ENCODE measurements around the gene CREBBP. TPM values are rescaled to one million over a fixed set of nuclear protein-coding genes. Genes with fewer than 3 reads are reported as not detected.

Gene CREBBP
- polyA plus RNA-seq, 1 donor (not counting 4 experiments of a cell fraction or from before 2014, with no cell fraction given): 5.0 TPM

GRCh38 chr16:3807425-3808123 lies 72.9 kb downstream of the CREBBP start:
- Histone ChIP-seq H3K79me2 (ENCODE audit: control insufficient read depth, insufficient read depth, low read length) (peaks cover 62% of the 10 kb centered on the region), H2AFZ (ENCODE audit: control insufficient read depth, low read length) (no peak overlapping the region), H3K9ac (ENCODE audit: control insufficient read depth, extremely low read depth, insufficient read depth, low read length) (no peak overlapping the region), H3K4me2 (ENCODE audit: control insufficient read depth, extremely low read depth, insufficient read depth, low read depth, low read length) (no peak overlapping the region), H3K4me3 (ENCODE audit: control insufficient read depth in 2 of 3, extremely low read depth in 1 of 3, insufficient read depth in 2 of 3, low read depth in 1 of 3, low read length in 3 of 3) (no peak overlapping the region), H3K9me3 (ENCODE audit: control insufficient read depth, low read depth, low read length) (no peaks in the 10 kb centered on the region), H3K4me1 (ENCODE audit: control insufficient read depth, extremely low read depth, insufficient read depth, low read length) (no peaks in the 10 kb centered on the region), H4K20me1 (ENCODE audit: control insufficient read depth, extremely low read depth, insufficient read depth, low read length) (peaks cover 7% of the 10 kb centered on the region), H3K27ac (ENCODE audit: control insufficient read depth, insufficient read depth, low read length) (no peak overlapping the region), H3K27me3 (ENCODE audit: control insufficient read depth, extremely low read depth, insufficient read depth, low read length) (no peaks in the 10 kb centered on the region), H3K9me1 (ENCODE audit: control insufficient read depth, extremely low read depth, insufficient read depth, low read length) (peaks cover 3% of the 10 kb centered on the region), H3K36me3 (ENCODE audit: control insufficient read depth in 2 of 2, extremely low read depth in 1 of 2, insufficient read depth in 2 of 2, low read length in 2 of 2) (peaks cover 2 to 13% of the 10 kb centered on the region in 2 experiments)
- dilution Hi-C loops (cut with MboI; ENCODE audit: extremely low pct_ligation_motif_present, low sequenced_read_pairs): no loop called here
- TF ChIP-seq CTCF (optimal IDR thresholded peaks at IDR 0.05 in 1 of 3, IDR thresholded peaks at IDR 0.05 in 1 of 3, conservative IDR thresholded peaks at IDR 0.05 in 1 of 3; ENCODE audit: extremely low read depth in 1 of 3, insufficient read depth in 2 of 3, low read length in 3 of 3) (no peak), EZH2 (IDR thresholded peaks at IDR 0.05; ENCODE audit: low read length) (no peak)
- FAIRE-seq (no peak), DNase-seq (ENCODE audit: low read depth, low spot score) (no peak)

DNA sequence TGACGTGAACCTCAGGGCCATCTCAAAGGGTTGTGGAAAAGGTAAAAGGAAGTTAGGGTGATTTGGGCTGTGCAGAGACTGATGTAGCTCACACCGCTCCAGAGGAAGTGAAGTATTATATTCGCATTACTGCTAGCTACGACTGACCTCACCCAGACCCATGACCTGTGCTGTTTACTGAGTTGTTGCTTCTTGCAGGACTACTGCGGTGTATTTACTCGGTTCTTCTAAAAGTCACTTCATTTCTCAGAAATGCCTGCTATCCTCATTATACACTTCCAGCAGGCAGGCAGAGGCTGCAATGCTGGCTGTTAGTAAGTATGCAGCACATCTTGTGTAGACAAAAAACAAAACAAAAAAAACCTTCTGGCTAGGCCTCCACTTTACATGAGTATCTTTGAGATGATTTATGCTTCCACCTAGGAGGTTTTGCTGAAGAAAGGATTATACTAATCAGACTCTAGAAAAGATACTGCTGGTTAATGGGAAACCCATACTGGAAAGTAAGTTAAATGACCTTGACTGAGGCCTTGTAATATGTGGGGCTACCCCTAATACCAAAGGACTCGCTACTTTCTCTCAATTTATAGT lies 76.0 kb downstream of the CREBBP start:
- no peaks in the 10 kb centered on the region for H3K9me3 ChIP-seq (ENCODE audit: control insufficient read depth, low read depth, low read length)

More for the DNA sequence above, 76.0 kb downstream of the CREBBP start:
- TF ChIP-seq CTCF (optimal IDR thresholded peaks at IDR 0.05 in 1 of 3, IDR thresholded peaks at IDR 0.05 in 1 of 3, conservative IDR thresholded peaks at IDR 0.05 in 1 of 3; ENCODE audit: extremely low read depth in 1 of 3, insufficient read depth in 2 of 3, low read length in 3 of 3) (no peak), EZH2 (IDR thresholded peaks at IDR 0.05; ENCODE audit: low read length) (no peak)
- Histone ChIP-seq H2AFZ (ENCODE audit: control insufficient read depth, low read length) (no peak overlapping the region), H3K4me1 (ENCODE audit: control insufficient read depth, extremely low read depth, insufficient read depth, low read length) (no peaks in the 10 kb centered on the region), H3K4me3 (ENCODE audit: control insufficient read depth in 2 of 3, extremely low read depth in 1 of 3, insufficient read depth in 2 of 3, low read depth in 1 of 3, low read length in 3 of 3) (no peak overlapping the region), H3K27ac (ENCODE audit: control insufficient read depth, insufficient read depth, low read length) (no peak overlapping the region), H4K20me1 (ENCODE audit: control insufficient read depth, extremely low read depth, insufficient read depth, low read length) (peaks cover 6% of the 10 kb centered on the region), H3K4me2 (ENCODE audit: control insufficient read depth, extremely low read depth, insufficient read depth, low read depth, low read length) (no peak overlapping the region), H3K9me1 (ENCODE audit: control insufficient read depth, extremely low read depth, insufficient read depth, low read length) (peaks cover 3% of the 10 kb centered on the region), H3K36me3 (ENCODE audit: control insufficient read depth in 2 of 2, extremely low read depth in 1 of 2, insufficient read depth in 2 of 2, low read length in 2 of 2) (peaks cover 2 to 8% of the 10 kb centered on the region in 2 experiments), H3K79me2 (ENCODE audit: control insufficient read depth, insufficient read depth, low read length) (peaks cover 63% of the 10 kb centered on the region), H3K27me3 (ENCODE audit: control insufficient read depth, extremely low read depth, insufficient read depth, low read length) (no peaks in the 10 kb centered on the region), H3K9ac (ENCODE audit: control insufficient read depth, extremely low read depth, insufficient read depth, low read length) (no peak overlapping the region)
- dilution Hi-C loops (cut with MboI; ENCODE audit: extremely low pct_ligation_motif_present, low sequenced_read_pairs): no loop called here
- DNase-seq (ENCODE audit: low read depth, low spot score): no peak
- FAIRE-seq: no peak
